Smooth muscle cell (in vitro differentiated cells): ENCODE results near the gene TTL. TPM values are rescaled to one million over a fixed set of nuclear protein-coding genes. Genes with fewer than 3 reads are reported as not detected.
A peak's percentile ranks its signal among the peaks of the same experiment; 100 is the strongest.
"Not testable (repeated sequence)": the region's sequence is repeated elsewhere in the genome, so short reads cannot be mapped to it uniquely, and the experiment has no call there.

Experiments
- DNase-seq: peaks from one replicate; lab custom pipeline; 2025; ENCODE audit not compliant: unreplicated experiment; lab: John Stamatoyannopoulos, UW
- H2AFZ ChIP-seq: fragments of 200-600 bp; sonication (generic); 2 replicates; pipeline ENCODE4 v1.6.0; 2016; ENCODE audit warnings: antibody characterized with exemption, low read depth, mild to moderate bottlenecking
- H3F3A ChIP-seq: fragments of 200-600 bp; sonication (generic); 2 replicates; pipeline ENCODE4 v1.6.0; 2017; ENCODE audit warnings: antibody characterized with exemption, low read depth
- H3K27ac ChIP-seq: fragments of 200-600 bp; sonication (generic); 2 replicates; pipeline ENCODE4 v1.5.1; 2016; ENCODE audit warnings: low read depth, mild to moderate bottlenecking
- H3K27me3 ChIP-seq: fragments of 200-600 bp; sonication (generic); 2 replicates; pipeline ENCODE4 v1.6.1; 2016; ENCODE audit warnings: low read depth, mild to moderate bottlenecking
- H3K36me3 ChIP-seq: fragments of 200-600 bp; sonication (generic); 2 replicates; pipeline ENCODE4 v1.5.1; 2016; ENCODE audit warnings: low read depth
- H3K4me1 ChIP-seq: fragments of 200-600 bp; sonication (generic); 2 replicates; pipeline ENCODE4 v1.5.1; 2016; ENCODE audit warnings: low read depth
- H3K4me2 ChIP-seq: fragments of 200-600 bp; sonication (generic); 2 replicates; pipeline ENCODE4 v1.6.0; 2016; ENCODE audit warnings: mild to moderate bottlenecking
- H3K4me3 ChIP-seq: fragments of 200-600 bp; sonication (generic); 2 replicates; pipeline ENCODE4 v1.5.1; 2016; ENCODE audit warnings: mild to moderate bottlenecking
- H3K79me2 ChIP-seq: fragments of 200-600 bp; sonication (generic); 2 replicates; pipeline ENCODE4 v1.6.0; 2016; ENCODE audit warnings: low read depth, mild to moderate bottlenecking
- H3K9ac ChIP-seq: fragments of 200-600 bp; sonication (generic); 2 replicates; pipeline ENCODE4 v1.6.0; 2016; ENCODE audit warnings: low read depth
- H3K9me3 ChIP-seq: fragments of 200-600 bp; sonication (generic); replicated peaks from 2 replicates; pipeline ENCODE4 v1.5.1; 2016; ENCODE audit warnings: low read depth
- H4K20me1 ChIP-seq: fragments of 200-600 bp; sonication (generic); 2 replicates; pipeline ENCODE4 v1.6.0; 2016; ENCODE audit warnings: low read depth
- WGBS: methylation state at CpG from one replicate; pipeline ENCODE4 v1.1.7; 2016; ENCODE audit warnings: low lambda C conversion rate; 5-methylcytosine and 5-hydroxymethylcytosine counted together
- polyA plus RNA-seq: library from polyadenylated mRNA; unstranded; fragments of >200 nt; fragmentation: Nextera tagmentation; extraction: Ambion mirVana; gene quantifications from 2 replicates; pipeline ENCODE4 v1.2.1, GENCODE V29; 2016
- total RNA-seq: library from RNA; depleted of rRNA; stranded (reverse); fragments of >200 nt; gene quantifications from 2 replicates; pipeline ENCODE4 v1.2.3, GENCODE V29; 2014
- TF ChIP-seq, protein P1 (sequence below): fragments of 200-600 bp; sonication (generic); IDR thresholded peaks from 2 replicates; pipeline ENCODE4 v1.5.1; 2017; ENCODE audit warnings: borderline replicate concordance, mild to moderate bottlenecking, antibody characterized with exemption; ENCODE audit not compliant: insufficient read depth, poor library complexity, severe bottlenecking

Gene TTL
- total and polyA plus RNA-seq, 2 experiments from 2014 or later = 33.2 to 36.7 TPM

DNA sequence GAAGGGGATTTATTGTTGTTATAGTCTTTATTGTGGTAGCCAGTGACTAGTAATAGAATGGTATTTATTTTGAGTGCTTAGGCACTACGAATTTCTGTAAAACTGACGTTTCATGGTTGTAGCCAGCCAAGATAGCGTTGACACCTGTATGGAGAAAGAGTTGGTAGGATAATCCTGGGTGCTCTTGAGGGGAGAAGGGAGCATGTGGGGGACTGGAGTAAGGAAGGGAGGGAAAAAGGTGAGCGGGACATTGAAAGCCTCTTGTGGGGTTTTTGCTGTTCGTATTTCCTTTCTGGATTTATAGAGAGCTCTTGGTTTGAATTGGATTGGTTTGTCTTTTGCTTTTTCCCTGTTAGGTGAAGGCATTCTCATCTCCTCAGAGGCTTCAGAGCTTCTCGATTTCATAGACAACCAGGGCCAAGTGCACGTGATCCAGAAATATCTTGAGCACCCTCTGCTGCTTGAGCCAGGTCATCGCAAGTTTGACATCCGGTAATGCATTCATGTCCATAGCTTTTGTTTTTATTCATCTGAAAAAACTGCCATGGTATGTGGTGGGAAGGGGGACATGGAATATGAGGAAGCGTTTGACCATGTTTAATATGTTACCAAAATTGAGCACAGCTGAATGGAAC lies 19.0 kb downstream of the TTL start:
- H3K27ac ChIP-seq, H2AFZ ChIP-seq, H4K20me1 ChIP-seq, H3K4me1 ChIP-seq, H3K9me3 ChIP-seq, H3K4me3 ChIP-seq, DNase-seq, H3K4me2 ChIP-seq, H3F3A ChIP-seq, H3K79me2 ChIP-seq, H3K36me3 ChIP-seq, H3K27me3 ChIP-seq, H3K9ac ChIP-seq: not testable (repeated sequence)
- WGBS = 67% methylated on average over 9 of the region's 10 CpGs
- TF ChIP-seq, protein P1, sequence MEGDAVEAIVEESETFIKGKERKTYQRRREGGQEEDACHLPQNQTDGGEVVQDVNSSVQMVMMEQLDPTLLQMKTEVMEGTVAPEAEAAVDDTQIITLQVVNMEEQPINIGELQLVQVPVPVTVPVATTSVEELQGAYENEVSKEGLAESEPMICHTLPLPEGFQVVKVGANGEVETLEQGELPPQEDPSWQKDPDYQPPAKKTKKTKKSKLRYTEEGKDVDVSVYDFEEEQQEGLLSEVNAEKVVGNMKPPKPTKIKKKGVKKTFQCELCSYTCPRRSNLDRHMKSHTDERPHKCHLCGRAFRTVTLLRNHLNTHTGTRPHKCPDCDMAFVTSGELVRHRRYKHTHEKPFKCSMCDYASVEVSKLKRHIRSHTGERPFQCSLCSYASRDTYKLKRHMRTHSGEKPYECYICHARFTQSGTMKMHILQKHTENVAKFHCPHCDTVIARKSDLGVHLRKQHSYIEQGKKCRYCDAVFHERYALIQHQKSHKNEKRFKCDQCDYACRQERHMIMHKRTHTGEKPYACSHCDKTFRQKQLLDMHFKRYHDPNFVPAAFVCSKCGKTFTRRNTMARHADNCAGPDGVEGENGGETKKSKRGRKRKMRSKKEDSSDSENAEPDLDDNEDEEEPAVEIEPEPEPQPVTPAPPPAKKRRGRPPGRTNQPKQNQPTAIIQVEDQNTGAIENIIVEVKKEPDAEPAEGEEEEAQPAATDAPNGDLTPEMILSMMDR = peak; percentile 10

- not testable (repeated sequence) for H3F3A ChIP-seq, H3K9me3 ChIP-seq, H2AFZ ChIP-seq, H3K27me3 ChIP-seq, H3K9ac ChIP-seq, H3K4me3 ChIP-seq, H4K20me1 ChIP-seq, H3K79me2 ChIP-seq, DNase-seq, H3K36me3 ChIP-seq, H3K4me2 ChIP-seq, H3K27ac ChIP-seq, H3K4me1 ChIP-seq
- WGBS = 71% methylated on average over 28 of the region's 32 CpGs
These were observed 27.5 kb downstream of the TTL start for GRCh38 chr2:112509239-112509998.

DNA sequence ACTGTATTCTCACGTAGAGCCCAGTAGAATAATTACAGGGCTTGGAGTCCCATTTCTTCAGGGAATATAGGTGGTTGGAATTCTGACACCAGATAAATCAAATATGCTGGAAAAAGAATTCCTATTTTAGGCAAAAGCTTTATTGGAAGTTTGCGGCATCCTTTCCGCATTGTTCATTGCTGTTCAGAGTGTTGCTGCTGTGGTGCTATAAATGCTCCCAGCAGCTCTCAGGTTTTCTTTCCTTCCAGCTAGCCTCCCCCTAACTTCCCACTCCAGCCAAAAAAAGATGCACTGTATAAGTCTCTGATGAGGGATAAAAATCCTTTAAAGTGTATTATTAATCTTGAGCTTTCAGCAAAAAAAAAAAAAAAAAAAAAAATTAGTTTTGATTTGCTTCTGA lies 34.8 kb downstream of the TTL start:
- H3K36me3 ChIP-seq = peaks cover 14% of the 10 kb centered on the region

DNA sequence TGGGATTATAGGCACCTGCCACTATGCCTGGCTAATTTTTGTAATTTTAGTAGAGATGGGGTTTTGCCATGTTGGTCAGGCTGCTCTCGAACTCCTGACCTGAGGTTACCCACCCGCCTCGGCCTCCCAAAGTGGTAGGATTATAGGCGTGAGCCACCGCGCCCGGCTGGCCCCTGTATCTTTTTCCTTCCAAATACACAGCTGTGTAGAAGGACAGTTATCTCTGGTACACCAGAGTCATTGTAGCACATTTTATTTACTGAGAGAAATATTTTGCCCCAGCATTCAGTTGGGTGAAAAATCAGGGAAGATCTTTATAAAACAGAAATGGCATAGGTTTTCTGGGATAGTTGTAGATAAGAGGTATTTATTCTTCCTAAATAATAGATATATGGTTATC lies 36.9 kb downstream of the TTL start:
- no peaks in the 10 kb centered on the region for H3F3A ChIP-seq
- H3K9me3 ChIP-seq = no peaks in the 10 kb centered on the region
- H4K20me1 ChIP-seq = no peaks in the 10 kb centered on the region
- H3K27ac ChIP-seq = no peak overlapping the region
- no peak overlapping the region for H2AFZ ChIP-seq
- H3K4me2 ChIP-seq = no peak overlapping the region
- no peak overlapping the region for H3K9ac ChIP-seq
- no peaks in the 10 kb centered on the region for H3K27me3 ChIP-seq
- H3K79me2 ChIP-seq = peaks cover 3% of the 10 kb centered on the region
- 83% methylated on average over 7 of the region's 7 CpGs for WGBS
- no peak for DNase-seq
- no peaks in the 10 kb centered on the region for H3K4me1 ChIP-seq
- no peak overlapping the region for H3K4me3 ChIP-seq
- peaks cover 13% of the 10 kb centered on the region for H3K36me3 ChIP-seq
- TF ChIP-seq, protein P1 = no peak

More for the DNA sequence above, 34.8 kb downstream of the TTL start:
- TF ChIP-seq, protein P1 = no peak
- no peak overlapping the region for H3K4me2 ChIP-seq
- WGBS = 98% methylated on average over 3 of the region's 3 CpGs
- H3K27me3 ChIP-seq = no peaks in the 10 kb centered on the region
- no peaks in the 10 kb centered on the region for H4K20me1 ChIP-seq
- no peak overlapping the region for H3K9ac ChIP-seq
- H3F3A ChIP-seq = no peaks in the 10 kb centered on the region
- no peaks in the 10 kb centered on the region for H3K4me1 ChIP-seq
- H2AFZ ChIP-seq = no peak overlapping the region
- H3K4me3 ChIP-seq = no peak overlapping the region
- DNase-seq = no peak
- peaks cover 3% of the 10 kb centered on the region for H3K79me2 ChIP-seq
- no peaks in the 10 kb centered on the region for H3K9me3 ChIP-seq
- H3K27ac ChIP-seq = no peak overlapping the region
